Posterior cingulate gyrus (tissue), 11 donors: ENCODE data around the gene ALDH3A1.

ENCODE experiments used
- DNase-seq, 10 donors: peaks; one replicate each; pipeline versions ENCODE4 v3.0.0 to v3.0.0-alpha.2; 2020 to 2021; ENCODE audit warnings: mixed read lengths in 3 of 10
- intact Hi-C: fragments of 100-400 bp; cut with DNase I; formaldehyde crosslinking; loops from one replicate; pipeline ENCODE4 v1.15.1; 2023

The ALDH3A1 gene

DNA sequence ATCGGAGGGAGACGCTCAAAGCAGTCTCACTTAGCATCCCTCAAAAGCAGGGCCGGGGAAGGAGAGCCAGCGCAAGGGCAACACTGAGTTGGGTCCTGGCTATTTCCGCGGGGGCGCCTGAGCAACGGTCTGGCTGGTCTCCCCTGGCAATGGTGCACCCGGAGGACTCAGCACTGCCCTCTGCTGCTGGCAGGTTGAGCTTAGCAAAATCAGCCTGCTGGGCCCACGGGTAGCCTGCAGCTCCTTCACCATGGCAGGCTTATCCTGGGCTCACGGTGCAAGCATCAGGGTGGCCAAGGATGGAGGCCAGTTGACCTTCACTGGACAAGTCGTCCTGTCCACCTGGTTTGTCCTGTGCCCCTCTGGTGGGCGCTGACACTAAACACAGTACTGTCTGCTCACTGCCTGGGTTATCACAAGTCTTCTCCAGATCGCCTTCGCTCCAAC is 14.4 kb upstream of the ALDH3A1 start:
- peak in 9 of 10 donors; percentile 63 to 95 (median 75) for DNase-seq
- intact Hi-C loops, result no loop called here

DNA sequence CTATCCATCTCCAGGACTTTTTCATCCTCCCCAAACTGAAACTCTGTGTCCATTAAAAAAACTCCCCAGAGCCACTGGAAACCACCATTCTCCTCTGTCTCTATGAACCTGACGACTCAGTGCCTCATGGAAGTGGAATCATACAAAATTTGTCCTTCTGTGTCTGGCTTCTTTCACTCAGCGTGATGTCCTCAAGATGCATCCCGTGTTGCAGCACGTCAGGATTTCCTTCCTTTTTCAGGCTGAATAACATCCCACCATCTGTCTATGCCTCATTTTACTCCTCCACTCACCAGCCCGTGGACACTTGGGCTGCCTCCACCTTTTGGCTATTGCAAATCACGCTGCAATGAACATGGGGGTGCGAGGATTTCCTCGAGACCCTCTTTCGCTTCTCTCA is 12.6 kb upstream of the ALDH3A1 start:
- intact Hi-C loops, result no loop called here
- DNase-seq, result peak in 1 of 10 donors; percentile 22

- peak in 2 of 10 donors; percentile 53 to 62 for DNase-seq
- intact Hi-C loops, result no loop called here
Observed at GRCh38 chr17:19759568-19760549, 11.8 kb upstream of the ALDH3A1 start.

DNA sequence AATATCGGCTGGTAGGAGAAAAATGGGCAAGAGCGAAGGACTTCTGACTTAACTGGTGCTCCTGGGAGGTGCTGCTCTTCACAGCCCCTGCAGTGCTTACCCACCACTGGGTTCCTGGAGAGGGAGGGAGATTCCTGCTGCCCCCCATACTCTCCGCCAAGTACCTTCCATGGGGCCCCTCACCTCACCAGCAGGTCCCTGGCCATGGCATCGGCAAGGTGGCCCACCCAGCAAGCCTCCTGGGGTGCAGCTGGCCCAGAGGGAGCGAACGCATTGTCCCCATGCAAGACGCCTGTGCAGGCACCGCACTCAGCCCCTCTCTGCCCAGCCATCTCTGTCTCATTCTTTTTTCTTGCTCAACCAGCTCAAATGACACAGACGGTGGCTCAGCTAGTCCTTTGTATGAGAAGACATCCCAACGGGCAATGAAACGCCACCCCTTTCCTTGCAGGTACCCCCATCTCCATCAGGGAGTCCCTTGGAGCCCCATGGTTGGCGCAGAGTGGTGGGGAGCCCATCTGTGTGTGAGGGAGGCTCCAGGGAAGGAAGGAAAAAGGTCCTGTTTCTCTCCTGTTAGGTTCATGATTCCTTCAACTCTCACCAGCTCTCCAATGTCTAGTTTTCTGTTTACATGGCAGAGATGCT is 9.6 kb upstream of the ALDH3A1 start:
- DNase-seq, result peak in 2 of 10 donors; percentile 41 to 51
- intact Hi-C loops, result no loop called here

DNA sequence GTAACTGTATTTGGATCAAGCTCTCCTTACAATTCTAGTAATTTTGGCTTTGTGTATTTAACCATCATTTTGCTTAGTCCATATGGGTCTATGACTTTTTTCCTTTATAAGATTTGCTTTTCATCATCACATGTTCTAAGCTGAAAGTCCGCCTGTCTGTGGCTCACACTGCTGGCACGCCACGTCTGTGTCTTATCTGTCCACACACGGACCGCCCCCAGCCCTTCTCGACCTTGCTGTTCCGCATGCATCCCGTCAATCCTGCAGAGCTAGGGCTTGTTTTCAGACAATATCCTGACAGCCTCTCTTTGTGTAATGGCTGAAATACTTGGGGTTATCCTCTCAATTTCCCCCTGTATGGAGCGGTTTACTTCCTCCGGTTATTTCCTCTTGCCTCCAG is 8.4 kb upstream of the ALDH3A1 start:
- intact Hi-C loops, result no loop called here
- DNase-seq, result peak in 2 of 10 donors; percentile 15 to 50

DNA sequence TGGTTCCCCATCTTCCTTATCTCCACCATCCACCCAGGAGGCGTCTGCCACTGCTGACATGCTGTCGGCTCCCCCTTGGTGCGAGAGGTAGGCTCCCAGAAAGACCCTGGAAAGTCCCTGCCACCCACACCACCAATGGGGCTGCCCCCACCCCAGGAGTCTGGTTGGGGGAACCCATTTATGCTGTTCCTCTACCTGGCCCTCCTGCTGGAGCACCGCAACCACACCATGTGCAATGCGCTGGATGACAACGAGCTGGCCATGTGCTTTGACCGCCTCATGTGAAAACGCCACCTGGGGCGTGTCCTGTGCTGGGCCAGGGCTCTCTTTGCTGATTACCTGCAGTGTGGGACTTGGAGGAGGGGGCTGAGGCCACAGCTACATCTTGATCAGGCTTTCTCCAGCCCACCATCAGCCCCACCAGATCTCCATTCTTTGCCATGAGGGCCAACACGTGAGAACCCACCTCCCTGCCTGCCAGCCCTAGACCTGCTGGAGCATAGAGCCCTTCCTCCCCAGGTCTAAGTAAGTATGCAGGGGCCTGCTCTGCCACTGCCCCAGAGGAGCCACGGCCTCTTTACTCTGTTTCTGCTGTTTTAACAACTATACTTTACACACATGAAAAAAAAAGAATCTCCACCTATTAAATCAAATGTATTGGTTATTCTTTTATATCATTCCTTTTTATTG is 7.9 kb upstream of the ALDH3A1 start:
- peak in 2 of 10 donors; percentile 54 to 65 for DNase-seq
- intact Hi-C loops, result no loop called here

DNA sequence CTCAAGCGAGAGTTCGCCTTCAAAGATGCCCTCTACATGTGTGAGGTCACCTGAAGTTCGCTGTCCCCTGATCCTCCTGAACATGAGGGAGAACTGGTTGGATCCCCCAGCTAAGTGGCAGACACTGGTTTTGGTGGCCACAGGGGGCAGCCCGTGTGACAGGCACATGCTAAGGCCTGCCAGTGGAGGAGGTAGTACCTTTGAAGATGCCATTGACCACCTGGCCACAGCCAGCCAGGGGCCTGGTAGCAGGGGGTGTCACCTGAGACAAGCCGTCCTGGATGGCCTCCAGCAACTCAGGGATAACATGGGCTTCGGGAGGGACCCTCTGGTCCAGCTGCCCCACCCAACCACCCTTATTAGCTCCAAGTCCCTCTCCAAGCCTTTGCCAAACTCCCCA is 7.3 kb upstream of the ALDH3A1 start:
- peak in 2 of 10 donors; percentile 39 to 75 for DNase-seq
- intact Hi-C loops, result no loop called here

- intact Hi-C loops, result loop anchor here (5.0 kb wide), 1 partner anchor 107 kb away; the partner anchor contains the start of gene ALDH3A2
- DNase-seq, result peak; percentile 40 to 94 (median 67)
Observed at GRCh38 chr17:19753661-19754463, 5.8 kb upstream of the ALDH3A1 start.

- peak in 9 of 10 donors; percentile 43 to 96 (median 78) for DNase-seq
- intact Hi-C loops, result loop anchor here (5.0 kb wide), 1 partner anchor 106 kb away; the partner anchor contains the start of gene ALDH3A2
Observed at GRCh38 chr17:19753051-19753509, 5.0 kb upstream of the ALDH3A1 start.

DNA sequence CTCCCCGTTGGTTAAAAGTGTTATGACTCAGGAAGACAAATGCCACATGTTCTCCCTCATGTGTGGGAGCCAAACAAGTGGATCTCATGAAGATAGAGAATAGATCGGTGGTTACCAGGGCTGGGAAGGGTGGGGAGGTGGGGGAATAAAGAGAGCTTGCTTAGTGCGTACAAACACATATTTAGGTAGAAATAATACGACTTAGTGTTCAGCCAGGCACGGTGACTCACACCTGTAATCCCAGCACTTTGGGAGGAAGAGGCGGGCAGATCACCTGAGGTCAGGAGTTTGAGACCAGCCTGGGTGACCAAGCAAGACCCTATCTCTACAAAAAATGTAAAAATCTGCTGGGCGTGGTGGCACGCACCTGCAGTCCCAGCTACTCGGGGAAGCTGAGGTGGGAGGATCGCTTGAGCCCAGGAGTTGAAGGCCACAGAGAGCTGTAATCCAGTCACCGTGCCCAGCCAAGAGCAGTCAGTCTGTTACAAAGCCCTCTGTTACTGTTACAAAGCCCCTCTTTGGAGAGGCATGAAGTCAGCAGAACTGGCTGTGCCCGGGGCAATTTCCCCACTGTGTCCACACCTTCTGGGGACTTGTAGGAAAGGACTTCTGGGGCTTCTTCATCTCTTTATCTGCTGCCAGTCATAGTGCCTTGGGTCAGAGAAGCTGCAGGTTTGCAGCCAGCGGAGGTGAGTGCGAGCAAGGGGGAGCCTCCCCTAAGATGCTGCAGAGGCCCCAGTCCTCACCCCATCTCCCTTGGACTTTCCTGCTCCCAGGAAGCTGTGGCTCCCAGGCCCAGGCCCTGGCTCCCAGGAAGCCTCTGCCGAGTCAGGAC is 4.3 kb upstream of the ALDH3A1 start:
- intact Hi-C loops, result loop anchor here (5.0 kb wide), 1 partner anchor 105 kb away; the partner anchor contains the start of gene ALDH3A2
- peak in 4 of 10 donors; percentile 47 to 84 (median 52) for DNase-seq

DNA sequence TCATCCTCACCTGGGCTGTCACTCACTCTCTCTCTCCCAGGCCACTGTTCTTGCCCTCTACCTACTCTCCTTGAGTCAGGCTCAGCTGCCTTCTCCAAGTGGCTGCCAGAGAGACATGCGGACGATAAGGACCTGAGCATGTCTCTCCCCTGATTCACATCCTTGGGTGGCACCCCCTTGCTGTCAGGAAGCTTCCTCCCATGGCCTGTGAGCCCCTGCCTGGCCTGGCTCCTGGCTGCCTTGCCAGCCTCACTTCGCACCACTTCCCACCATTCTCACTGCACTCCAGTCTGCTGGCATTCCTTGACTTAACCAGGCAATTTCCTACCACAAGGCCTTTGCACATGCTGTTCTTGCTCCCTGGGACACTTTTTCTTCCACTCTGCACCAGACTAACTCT is 2.7 kb upstream of the ALDH3A1 start:
- intact Hi-C loops, result loop anchor here (5.0 kb wide), 1 partner anchor 104 kb away; the partner anchor contains the start of gene ALDH3A2

DNA sequence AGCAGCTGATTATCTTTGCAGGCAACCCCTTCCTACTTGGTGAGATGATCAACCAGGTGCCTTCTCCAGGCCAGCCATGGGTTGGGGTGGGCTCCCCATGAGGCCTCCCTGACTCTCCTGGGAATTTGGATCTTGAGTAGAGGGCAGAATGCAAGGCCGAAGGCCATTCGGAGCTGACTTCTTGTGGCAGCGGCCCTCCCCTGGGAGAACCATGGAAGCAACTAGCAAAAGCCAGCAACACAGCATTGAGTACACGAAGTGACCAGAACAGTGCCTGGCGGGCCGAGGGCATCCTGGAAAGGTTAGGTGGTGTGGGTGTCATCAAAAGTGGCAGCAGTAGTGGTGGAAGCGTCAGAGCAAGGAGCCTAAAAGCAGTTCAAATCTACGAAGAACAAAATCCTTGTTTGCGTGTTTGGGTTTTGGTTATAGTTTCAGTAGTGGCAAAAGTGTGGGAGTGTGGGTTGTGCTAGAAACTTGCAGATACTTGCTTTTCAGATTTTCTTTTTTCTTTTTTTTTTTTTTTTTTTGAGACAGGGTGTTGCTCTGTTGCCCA is 2.0 kb upstream of the ALDH3A1 start:
- peak in 1 of 10 donors; percentile 35 for DNase-seq
- intact Hi-C loops, result loop anchor here (5.0 kb wide), 1 partner anchor 103 kb away; the partner anchor contains the start of gene ALDH3A2

More for the DNA sequence above, 2.7 kb upstream of the ALDH3A1 start:
- DNase-seq, result peak in 1 of 10 donors; percentile 11

DNA sequence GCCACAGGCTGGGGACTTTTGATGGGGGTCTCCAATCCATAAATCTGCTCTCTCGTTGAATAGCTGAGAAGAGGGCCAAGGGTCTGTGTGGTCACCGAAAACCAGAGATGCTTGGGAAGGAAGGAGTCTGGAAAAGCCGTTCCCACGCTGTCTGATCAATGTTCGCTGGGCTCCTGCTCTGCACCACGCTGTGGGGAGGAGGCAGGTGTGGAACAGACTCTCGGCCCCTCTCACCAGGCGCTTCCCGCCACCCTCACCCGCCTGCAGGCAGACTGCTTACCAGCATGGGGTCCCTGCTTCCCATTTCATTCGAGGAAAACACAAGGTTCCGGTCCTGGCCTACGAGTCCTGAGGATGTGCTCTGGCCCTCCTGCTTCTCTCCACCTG is 702 bp upstream of the ALDH3A1 start:
- intact Hi-C loops, result no loop called here
- DNase-seq, result peak in 2 of 10 donors; percentile 52 to 54

DNA sequence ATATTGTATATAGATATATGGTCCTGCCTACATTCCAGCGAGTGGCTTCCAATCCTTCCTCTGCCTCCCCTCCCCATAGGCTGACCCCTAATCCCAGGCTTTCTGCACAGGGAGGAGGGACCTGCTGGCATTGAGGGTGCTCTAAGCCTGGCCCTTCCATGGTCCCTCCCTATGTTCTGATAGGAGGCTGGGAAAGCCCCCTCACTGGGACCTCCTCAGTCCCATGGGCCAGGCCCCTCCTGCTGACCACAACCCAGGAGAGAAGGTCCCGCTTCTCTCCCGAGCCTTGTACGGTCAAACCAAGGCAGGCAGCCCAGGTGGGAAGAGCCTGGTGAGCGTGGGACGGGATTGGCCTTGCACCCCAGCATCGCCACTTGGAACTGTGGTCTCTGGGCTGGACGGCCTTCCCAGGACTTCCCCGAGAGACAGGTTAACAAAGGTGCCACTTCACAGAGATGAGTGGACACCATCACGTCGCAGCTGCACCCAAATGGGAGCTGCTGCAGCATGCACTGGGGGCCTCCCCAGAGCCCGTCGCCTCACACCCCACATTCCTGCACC is 859 bp downstream of the ALDH3A1 start:
- intact Hi-C loops, result no loop called here
- peak in 2 of 10 donors; percentile 30 to 49 for DNase-seq

DNA sequence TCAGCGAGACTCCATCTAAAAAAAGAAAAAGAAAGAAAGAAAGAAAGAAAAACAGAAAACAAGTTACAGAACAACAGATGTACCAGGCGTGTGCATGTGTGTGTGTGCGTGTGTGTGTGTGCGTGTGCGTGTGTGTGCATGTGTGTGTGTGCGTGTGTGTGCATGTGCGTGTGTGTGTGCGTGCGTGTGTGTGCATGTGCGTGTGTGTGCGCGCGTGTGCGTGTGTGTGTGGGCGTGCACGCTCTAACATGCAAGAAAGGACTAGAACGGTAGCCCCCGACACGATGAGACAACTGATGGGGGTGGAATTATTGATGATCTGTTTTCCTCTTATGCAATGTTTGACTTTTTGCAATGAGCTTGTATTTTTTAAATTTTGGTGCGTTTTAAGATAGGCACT is 1.6 kb downstream of the ALDH3A1 start:
- peak in 1 of 10 donors; percentile 6 for DNase-seq
- intact Hi-C loops, result no loop called here

- peak; percentile 78 to 99 (median 94) for DNase-seq
- intact Hi-C loops, result no loop called here
Observed at GRCh38 chr17:19744922-19745757, 3.0 kb downstream of the ALDH3A1 start.

- DNase-seq, result peak in 3 of 10 donors; percentile 78 to 85 (median 84)
- intact Hi-C loops, result no loop called here
Observed at GRCh38 chr17:19744492-19744891, 3.6 kb downstream of the ALDH3A1 start.
